RWPE2 (cell line): ENCODE data around the gene NPC1L1.

Experiments
- ATAC-seq: fragments of 200-7000 bp; cut with Tn5 transposase; 3 replicates; pipeline ENCODE4 v1.9.1; 2021; ENCODE audit warnings: low read depth
- DNase-seq: peaks from one replicate; pipeline ENCODE4 v3.0.0-alpha.2; 2020; ENCODE audit warnings: low spot score
- H3K27ac ChIP-seq: fragments of 450-650 bp; 2 replicates; pipeline ENCODE4 v1.5.1; 2017; ENCODE audit warnings: mild to moderate bottlenecking; ENCODE audit not compliant: poor library complexity, severe bottlenecking
- H3K27me3 ChIP-seq: fragments of 250-450 bp; sonication (Bioruptor Pico); 2 replicates; pipeline ENCODE4 v1.5.1; 2021; ENCODE audit warnings: mild to moderate bottlenecking, moderate library complexity; ENCODE audit not compliant: insufficient read depth, poor library complexity, severe bottlenecking
- H3K36me3 ChIP-seq: fragments of 250-450 bp; sonication (Bioruptor Pico); 2 replicates; pipeline ENCODE4 v1.5.1; 2020; ENCODE audit warnings: low read depth, mild to moderate bottlenecking, moderate library complexity
- H3K4me1 ChIP-seq: fragments of 250-450 bp; sonication (Bioruptor Pico); 2 replicates; pipeline ENCODE4 v1.5.1; 2021; ENCODE audit warnings: mild to moderate bottlenecking, moderate library complexity; ENCODE audit not compliant: insufficient read depth, poor library complexity, severe bottlenecking
- H3K4me3 ChIP-seq: fragments of 250-450 bp; sonication (Bioruptor Pico); 2 replicates; pipeline ENCODE4 v1.5.1; 2021; ENCODE audit warnings: mild to moderate bottlenecking, moderate library complexity; ENCODE audit not compliant: severe bottlenecking
- H3K9me3 ChIP-seq: fragments of 250-450 bp; sonication (Bioruptor Pico); 2 replicates; pipeline ENCODE4 v1.5.1; 2021; ENCODE audit warnings: mild to moderate bottlenecking, moderate library complexity; ENCODE audit not compliant: severe bottlenecking
- CTCF ChIP-seq: fragments of 450-650 bp; IDR thresholded peaks from one replicate; pipeline ENCODE4 v1.5.1; 2017; ENCODE audit warnings: mild to moderate bottlenecking, moderate library complexity; ENCODE audit not compliant: poor library complexity, severe bottlenecking

NPC1L1 gene

GRCh38 chr7:44581879-44582603 lies 40.9 kb upstream of the NPC1L1 start, which contains the start of gene TMED4:
TMED4 (minus strand) TSS chr7:44582231; CDS start chr7:44582206, 25 bp downstream.
- DNase-seq, result peak; percentile 99
- Histone ChIP-seq H3K27ac (peak within 1 kb of the TSS; percentile 57), H3K36me3 (peaks cover 32% of the 10 kb centered on the region), H3K4me3 (peak within 1 kb of the TSS; percentile 60), H3K27me3 (no peaks in the 10 kb centered on the region), H3K4me1 (no peaks in the 10 kb centered on the region), H3K9me3 (no peaks in the 10 kb centered on the region)
- peak; percentile 87 for ATAC-seq
- TF ChIP-seq CTCF, result no peak

- Histone ChIP-seq H3K27ac (peak overlapping the region; percentile 57), H3K36me3 (peaks cover 32% of the 10 kb centered on the region), H3K4me1 (no peaks in the 10 kb centered on the region), H3K27me3 (no peaks in the 10 kb centered on the region), H3K9me3 (no peaks in the 10 kb centered on the region), H3K4me3 (peak overlapping the region; percentile 60)
- no peak for TF ChIP-seq CTCF
- DNase-seq, result no peak
- peak; percentile 17; the same call in 2 of the 3 replicates for ATAC-seq
Observed at GRCh38 chr7:44580945-44581878, 40.1 kb upstream of the NPC1L1 start.

GRCh38 chr7:44576228-44576627 lies 35.1 kb upstream of the NPC1L1 start:
- TF ChIP-seq CTCF, result no peak
- Histone ChIP-seq H3K4me3 (no peak overlapping the region), H3K4me1 (no peaks in the 10 kb centered on the region), H3K36me3 (peaks cover 67% of the 10 kb centered on the region), H3K9me3 (no peaks in the 10 kb centered on the region), H3K27ac (no peak overlapping the region), H3K27me3 (no peaks in the 10 kb centered on the region)
- ATAC-seq (no peak), DNase-seq (no peak)

GRCh38 chr7:44575054-44575453 lies 33.9 kb upstream of the NPC1L1 start:
- Histone ChIP-seq H3K36me3 (peaks cover 67% of the 10 kb centered on the region), H3K4me3 (no peak overlapping the region), H3K9me3 (no peaks in the 10 kb centered on the region), H3K4me1 (no peaks in the 10 kb centered on the region), H3K27me3 (no peaks in the 10 kb centered on the region), H3K27ac (no peak overlapping the region)
- ATAC-seq (no peak), DNase-seq (no peak)
- TF ChIP-seq CTCF, result no peak
